ENCODE measurements around the gene MED12L. TPM values are rescaled to one million over a fixed set of nuclear protein-coding genes. Genes with fewer than 3 reads are reported as not detected.

The MED12L gene
- total RNA-seq, 1 experiment from 2014 or later: 6.4 TPM

- TF ChIP-seq SP1 (IDR thresholded peaks at IDR 0.05; ENCODE audit: low read depth) (no peak), EZH2 (IDR thresholded peaks at IDR 0.05) (no peak), RAD21 (IDR thresholded peaks at IDR 0.05; ENCODE audit: low read depth) (no peak), ZFX (IDR thresholded peaks at IDR 0.05) (no peak), CBX3 (IDR thresholded peaks at IDR 0.05; ENCODE audit: low read depth) (no peak)
Observed at GRCh38 chr3:151462991-151463390, 377.5 kb downstream of the MED12L start (continued).

- TF ChIP-seq CBX3 (IDR thresholded peaks at IDR 0.05; ENCODE audit: low read depth): no peak
- TF ChIP-seq SIN3A (IDR thresholded peaks at IDR 0.05; ENCODE audit: low read depth): no peak
- TF ChIP-seq ZBTB33 (IDR thresholded peaks at IDR 0.05; ENCODE audit: extremely low read depth, insufficient replicate concordance, low read length): no peak
- TF ChIP-seq POLR2AphosphoS5 (IDR thresholded peaks at IDR 0.05; ENCODE audit: low read depth, low read length): no peak
- TF ChIP-seq RAD21 (IDR thresholded peaks at IDR 0.05; ENCODE audit: low read depth): no peak
- no peak for TF ChIP-seq CEBPB (IDR thresholded peaks at IDR 0.05; ENCODE audit: low read depth)
- no peak for TF ChIP-seq SRF (IDR thresholded peaks at IDR 0.05; ENCODE audit: low read depth)
- no peak for TF ChIP-seq ZFX (IDR thresholded peaks at IDR 0.05)
- no peak for TF ChIP-seq JUND (IDR thresholded peaks at IDR 0.05)
- no peak for TF ChIP-seq ZNF274 (IDR thresholded peaks at IDR 0.05; ENCODE audit: low read depth, low read length)
- no peak for TF ChIP-seq CTCF (IDR thresholded peaks at IDR 0.05 in 2 of 3, conservative IDR thresholded peaks at IDR 0.05 in 1 of 3; ENCODE audit: borderline replicate concordance in 1 of 3, insufficient read depth in 1 of 3, low read depth in 2 of 3, low read length in 2 of 3)
- TF ChIP-seq SP1 (IDR thresholded peaks at IDR 0.05; ENCODE audit: low read depth): no peak
- no peak for TF ChIP-seq MAX (IDR thresholded peaks at IDR 0.05)
- no peak for TF ChIP-seq EZH2phosphoT487 (IDR thresholded peaks at IDR 0.05; ENCODE audit: borderline replicate concordance)
- no peak for TF ChIP-seq YY1 (IDR thresholded peaks at IDR 0.05; ENCODE audit: extremely low read depth, insufficient replicate concordance, low read depth, low read length)
- no peak for TF ChIP-seq TCF7L2 (IDR thresholded peaks at IDR 0.05; ENCODE audit: borderline replicate concordance, extremely low read depth, insufficient read depth, insufficient read length)
- no peak for TF ChIP-seq ATF3 (IDR thresholded peaks at IDR 0.05)
- no peak for TF ChIP-seq EZH2 (IDR thresholded peaks at IDR 0.05)
- Histone ChIP-seq H3K9me2 (ENCODE audit: insufficient read depth) (no peaks in the 10 kb centered on the region), H3K36me3 (ENCODE audit: control insufficient read depth in 1 of 2, insufficient read depth in 2 of 2, low read length in 2 of 2) (no peaks in the 10 kb centered on the region), H3K4me2 (ENCODE audit: low read length) (no peak overlapping the region), H3K79me2 (ENCODE audit: insufficient read depth, low read length) (no peaks in the 10 kb centered on the region), H3K9me3 (ENCODE audit: control insufficient read depth in 1 of 2, insufficient read depth in 1 of 2, low read depth in 1 of 2, low read length in 2 of 2) (no peaks in the 10 kb centered on the region), H3K9ac (ENCODE audit: low read length) (no peak overlapping the region), H4K20me1 (ENCODE audit: insufficient read depth) (no peaks in the 10 kb centered on the region), H3K4me3 (replicated peaks in 1 of 2; ENCODE audit: low read depth in 1 of 2, low read length in 2 of 2) (no peak overlapping the region), H3K27ac (ENCODE audit: low read depth, low read length) (no peak overlapping the region), H2AFZ (ENCODE audit: low read depth, low read length, poor library complexity, severe bottlenecking) (no peak overlapping the region), H3K4me1 (ENCODE audit: control insufficient read depth in 1 of 2, insufficient read depth in 2 of 2, low read length in 2 of 2) (no peaks in the 10 kb centered on the region), H3K27me3 (ENCODE audit: insufficient read depth, low read length) (no peaks in the 10 kb centered on the region)
- DNase-seq (ENCODE audit: low read depth, low spot score) (no peak), ATAC-seq (no peak)
- intact Hi-C loops (cut with micrococcal nuclease): no loop called here
- ChIA-PET POLR2A (no interaction called here), RAD21 (ENCODE audit: low non-redundant PET in 1 of 2, low total read pairs in 2 of 2, uncharacterized antibody in 2 of 2, unreplicated experiment in 2 of 2) (interaction anchor here in 1 of 2 experiments (1.6 kb wide), 1 partner anchor 372 kb away, joined by 5 read pairs; no protein-coding TSS in a partner anchor), CTCF (interaction anchor here (1.7 to 2.0 kb wide), 4 partner anchors 7 to 372 kb away, joined by 5 to 10 read pairs (median 6); no protein-coding TSS in a partner anchor)
- BruUV-seq (replicated peaks): no TSS peak
Observed at GRCh38 chr3:151467069-151467468, 381.6 kb downstream of the MED12L start.
